Karpas-422 (cell line): ENCODE measurements around the gene SLC38A9. TPM values are rescaled to one million over a fixed set of nuclear protein-coding genes. Genes with fewer than 3 reads are reported as not detected.
A peak's percentile ranks its signal among the peaks of the same experiment; 100 is the strongest.

Source experiments
- DNase-seq: peaks from one replicate; pipeline ENCODE4 v3.0.0-alpha.2; 2015
- H2AFZ ChIP-seq: fragments of 200-600 bp; sonication (generic); 2 replicates; pipeline ENCODE4 v1.6.1; 2014; ENCODE audit warnings: antibody characterized with exemption, low read length, mixed read lengths
- H3K27ac ChIP-seq: fragments of 200-600 bp; sonication (generic); 2 replicates; pipeline ENCODE4 v1.5.1; 2014; ENCODE audit warnings: mild to moderate bottlenecking, low read length, moderate library complexity
- H3K27me3 ChIP-seq: fragments of 200-600 bp; sonication (generic); 2 replicates; pipeline ENCODE4 v1.6.1; 2014; ENCODE audit warnings: low read length, mixed read lengths
- H3K36me3 ChIP-seq: fragments of 200-600 bp; sonication (generic); 2 replicates; pipeline ENCODE4 v1.6.1; 2014; ENCODE audit warnings: low read length, mixed read lengths; ENCODE audit not compliant: insufficient read depth
- H3K4me1 ChIP-seq: fragments of 200-600 bp; sonication (generic); 2 replicates; pipeline ENCODE4 v1.6.1; 2014; ENCODE audit warnings: mild to moderate bottlenecking, low read length, mixed read lengths
- H3K4me2 ChIP-seq: fragments of 200-600 bp; sonication (generic); 2 replicates; pipeline ENCODE4 v1.6.1; 2014; ENCODE audit warnings: low read length, low read depth, mild to moderate bottlenecking; ENCODE audit not compliant: poor library complexity, severe bottlenecking
- H3K4me3 ChIP-seq: fragments of 200-600 bp; sonication (generic); 2 replicates; pipeline ENCODE4 v1.5.1; 2014; ENCODE audit warnings: mild to moderate bottlenecking, antibody characterized with exemption, low read length, mixed read lengths
- H3K79me2 ChIP-seq: fragments of 200-600 bp; sonication (generic); 2 replicates; pipeline ENCODE4 v1.6.1; 2014; ENCODE audit warnings: mild to moderate bottlenecking, low read length, mixed read lengths
- H3K9ac ChIP-seq: fragments of 200-600 bp; sonication (generic); 2 replicates; pipeline ENCODE4 v1.6.0; 2014; ENCODE audit warnings: low read length
- H3K9me2 ChIP-seq: fragments of 200-600 bp; sonication (generic), shearing (Covaris generic); replicated peaks from 2 replicates; pipeline ENCODE4 v1.6.0; 2014; ENCODE audit warnings: mild to moderate bottlenecking, low read length, moderate library complexity; ENCODE audit not compliant: insufficient read depth
- H3K9me3 ChIP-seq: fragments of 300-700, 200-600 bp; sonication (generic); 2 replicates; pipeline ENCODE4 v1.6.1; 2014; ENCODE audit warnings: low read length, mixed read lengths
- H4K20me1 ChIP-seq: fragments of 200-600 bp; sonication (generic); 2 replicates; pipeline ENCODE4 v1.6.1; 2014; ENCODE audit warnings: mild to moderate bottlenecking, antibody characterized with exemption, low read length, low read depth; ENCODE audit not compliant: insufficient read depth
- total RNA-seq: library from RNA; depleted of rRNA; stranded (reverse); fragments of >200 nt; shearing (Covaris generic); gene quantifications from 2 replicates; pipeline ENCODE4 v1.2.3, GENCODE V29; 2014; ENCODE audit warnings: low replicate concordance

The SLC38A9 gene
- total RNA-seq, 1 experiment from 2014 or later: 67.0 TPM

DNA sequence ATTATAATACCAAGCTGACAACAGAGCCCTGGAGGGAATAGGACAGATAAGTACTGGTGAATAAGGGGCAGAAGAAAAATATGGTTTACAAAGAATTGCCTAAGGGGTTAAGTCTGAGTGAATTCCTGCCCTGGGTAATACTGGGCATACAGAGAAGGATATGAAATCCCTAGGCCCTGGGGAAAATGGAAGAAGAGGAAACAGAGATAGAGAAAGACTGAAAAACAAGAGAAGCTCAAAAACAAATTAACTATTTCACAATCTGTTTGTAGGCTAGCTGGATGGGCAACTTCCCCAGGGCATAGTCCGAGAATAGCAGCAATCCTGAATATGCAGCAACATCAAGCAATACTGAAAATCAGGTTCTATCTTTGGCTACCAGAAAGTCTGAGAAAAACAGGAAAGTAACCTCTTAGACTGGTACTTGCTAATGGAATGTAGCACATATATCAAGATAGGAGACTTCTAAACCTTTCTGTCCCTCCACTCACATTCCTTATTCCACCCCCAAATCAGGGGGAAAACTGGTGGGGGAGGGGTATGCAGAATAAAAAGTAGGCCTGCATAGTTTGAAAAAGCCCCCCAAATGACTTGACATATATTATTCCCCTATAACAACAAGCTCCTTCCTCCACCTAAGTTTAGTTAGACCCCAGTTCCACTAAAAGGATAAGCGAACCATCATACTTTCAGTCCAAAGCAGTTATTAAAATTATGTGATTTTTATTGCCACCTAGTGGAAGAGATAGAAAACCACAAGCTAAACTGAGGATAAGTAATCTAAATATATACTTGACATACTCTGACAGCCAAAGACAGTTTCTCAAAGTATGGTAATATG, 20.6 kb downstream of the SLC38A9 start:
- Histone ChIP-seq H4K20me1 (no peaks in the 10 kb centered on the region), H3K9me2 (no peaks in the 10 kb centered on the region), H3K9me3 (no peaks in the 10 kb centered on the region), H3K79me2 (peaks cover 15% of the 10 kb centered on the region; the same call in 1 of the 2 replicates), H2AFZ (no peak overlapping the region), H3K4me1 (no peaks in the 10 kb centered on the region; the same call in 1 of the 2 replicates), H3K36me3 (no peaks in the 10 kb centered on the region), H3K27ac (no peak overlapping the region), H3K27me3 (no peaks in the 10 kb centered on the region), H3K9ac (no peak overlapping the region), H3K4me3 (no peak overlapping the region), H3K4me2 (no peak overlapping the region)
- peak; percentile 84 for DNase-seq

DNA sequence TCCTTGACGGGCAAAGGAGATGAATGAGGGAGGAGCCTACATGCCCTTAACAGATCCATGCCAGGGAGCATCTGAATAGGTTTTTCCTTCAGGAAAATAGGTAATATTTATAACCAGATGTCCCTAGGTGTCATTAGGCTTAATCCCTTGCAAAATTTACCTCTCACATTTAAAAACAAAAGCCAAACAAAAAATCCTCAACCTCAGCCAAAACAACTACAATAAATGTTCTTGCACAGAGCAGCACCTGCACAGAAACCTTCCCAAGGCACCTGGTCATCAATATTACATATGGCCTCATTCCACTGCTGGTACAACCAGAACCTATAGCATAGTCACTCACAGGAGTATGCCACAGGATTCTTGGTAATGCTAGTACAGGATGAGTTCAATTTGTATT, 30.1 kb downstream of the SLC38A9 start:
- H3K79me2 ChIP-seq: no peaks in the 10 kb centered on the region
- H4K20me1 ChIP-seq: no peaks in the 10 kb centered on the region
- H3K4me1 ChIP-seq: no peaks in the 10 kb centered on the region
- no peak overlapping the region for H3K4me3 ChIP-seq
- H3K9me2 ChIP-seq: no peaks in the 10 kb centered on the region
- DNase-seq: no peak
- no peak overlapping the region for H3K4me2 ChIP-seq
- no peak overlapping the region for H2AFZ ChIP-seq
- no peak overlapping the region for H3K9ac ChIP-seq
- H3K27me3 ChIP-seq: no peaks in the 10 kb centered on the region
- H3K27ac ChIP-seq: no peak overlapping the region
- no peaks in the 10 kb centered on the region for H3K9me3 ChIP-seq
- H3K36me3 ChIP-seq: no peaks in the 10 kb centered on the region

DNA sequence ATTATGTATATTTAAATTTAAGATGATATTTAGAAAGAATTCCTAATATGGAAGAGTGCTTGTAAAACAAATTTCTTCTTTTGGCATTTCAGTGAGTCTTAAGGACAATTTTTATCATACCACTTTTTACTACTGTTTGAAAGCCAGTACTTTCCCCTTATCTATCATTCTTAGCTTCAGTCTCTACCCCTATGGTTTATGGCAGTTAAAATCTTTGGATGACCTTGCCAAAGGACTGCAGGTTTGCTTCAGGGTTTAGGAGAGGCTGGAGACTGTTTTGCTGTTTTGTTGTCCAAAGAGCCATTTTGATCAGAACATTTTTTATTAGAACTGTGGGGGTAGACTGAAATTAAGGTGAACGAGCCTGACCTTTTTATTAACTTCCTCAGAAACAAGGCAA, 30.8 kb downstream of the SLC38A9 start:
- H3K9me2 ChIP-seq: no peaks in the 10 kb centered on the region
- H3K4me2 ChIP-seq: no peak overlapping the region
- no peak overlapping the region for H2AFZ ChIP-seq
- H3K27me3 ChIP-seq: no peaks in the 10 kb centered on the region
- H4K20me1 ChIP-seq: no peaks in the 10 kb centered on the region
- H3K27ac ChIP-seq: no peak overlapping the region
- H3K9me3 ChIP-seq: no peaks in the 10 kb centered on the region
- no peak overlapping the region for H3K9ac ChIP-seq
- no peak overlapping the region for H3K4me3 ChIP-seq
- peaks cover 5% of the 10 kb centered on the region; the same call in 1 of the 2 replicates for H3K79me2 ChIP-seq
- H3K4me1 ChIP-seq: no peaks in the 10 kb centered on the region
- DNase-seq: no peak
- no peaks in the 10 kb centered on the region for H3K36me3 ChIP-seq

DNA sequence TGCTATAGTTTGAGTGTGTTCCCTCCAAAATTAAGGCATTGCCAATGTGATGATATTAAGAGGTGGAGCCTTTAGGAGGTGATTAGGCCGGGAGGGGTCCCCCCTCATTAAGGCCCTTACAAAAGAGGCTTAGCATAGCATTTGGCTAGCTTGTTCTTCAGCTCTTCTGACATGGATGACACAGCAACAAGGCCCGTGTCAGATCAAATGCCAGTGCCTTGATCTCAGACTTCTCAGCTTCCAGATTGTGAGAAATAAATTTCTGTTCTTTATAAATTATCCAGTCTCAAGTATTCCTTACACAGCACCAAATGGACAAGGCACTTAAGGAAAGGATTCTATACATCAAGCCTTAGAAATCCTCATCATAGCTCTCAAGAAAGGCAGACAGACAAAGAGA, 31.8 kb downstream of the SLC38A9 start:
- no peak for DNase-seq
- Histone ChIP-seq H3K79me2 (peaks cover 6% of the 10 kb centered on the region; the same call in 1 of the 2 replicates), H2AFZ (no peak overlapping the region), H3K4me2 (no peak overlapping the region), H3K9me2 (no peaks in the 10 kb centered on the region), H3K4me1 (no peaks in the 10 kb centered on the region), H3K4me3 (no peak overlapping the region), H3K9ac (no peak overlapping the region), H3K27me3 (no peaks in the 10 kb centered on the region), H3K36me3 (no peaks in the 10 kb centered on the region), H3K27ac (no peak overlapping the region), H4K20me1 (no peaks in the 10 kb centered on the region), H3K9me3 (no peaks in the 10 kb centered on the region)

DNA sequence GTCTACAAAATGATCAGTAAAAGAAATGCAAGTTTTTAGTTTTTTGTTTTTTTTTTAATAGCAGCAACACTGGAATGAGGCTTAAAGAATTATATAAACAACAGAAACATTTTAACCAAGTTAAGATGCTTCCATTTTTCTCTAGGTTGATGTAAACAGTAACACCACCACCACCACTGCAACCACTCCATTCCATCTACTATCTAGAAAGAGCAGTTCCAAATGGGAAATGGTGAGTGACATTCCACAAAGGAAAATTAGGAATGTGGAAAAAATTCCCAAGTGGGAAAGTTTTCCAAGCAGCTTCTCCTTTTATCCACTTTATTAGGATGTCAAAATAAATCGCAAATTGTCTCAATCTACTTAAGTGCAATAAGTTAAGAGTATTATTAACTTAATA, 32.6 kb downstream of the SLC38A9 start:
- H3K79me2 ChIP-seq: peaks cover 11% of the 10 kb centered on the region; the same call in 1 of the 2 replicates
- H3K4me2 ChIP-seq: no peak overlapping the region
- no peaks in the 10 kb centered on the region for H4K20me1 ChIP-seq
- DNase-seq: no peak
- no peak overlapping the region for H3K4me3 ChIP-seq
- no peaks in the 10 kb centered on the region for H3K9me2 ChIP-seq
- no peaks in the 10 kb centered on the region for H3K36me3 ChIP-seq
- H3K27ac ChIP-seq: no peak overlapping the region
- no peaks in the 10 kb centered on the region for H3K9me3 ChIP-seq
- no peaks in the 10 kb centered on the region for H3K4me1 ChIP-seq
- H3K27me3 ChIP-seq: no peaks in the 10 kb centered on the region
- H3K9ac ChIP-seq: no peak overlapping the region
- H2AFZ ChIP-seq: no peak overlapping the region

DNA sequence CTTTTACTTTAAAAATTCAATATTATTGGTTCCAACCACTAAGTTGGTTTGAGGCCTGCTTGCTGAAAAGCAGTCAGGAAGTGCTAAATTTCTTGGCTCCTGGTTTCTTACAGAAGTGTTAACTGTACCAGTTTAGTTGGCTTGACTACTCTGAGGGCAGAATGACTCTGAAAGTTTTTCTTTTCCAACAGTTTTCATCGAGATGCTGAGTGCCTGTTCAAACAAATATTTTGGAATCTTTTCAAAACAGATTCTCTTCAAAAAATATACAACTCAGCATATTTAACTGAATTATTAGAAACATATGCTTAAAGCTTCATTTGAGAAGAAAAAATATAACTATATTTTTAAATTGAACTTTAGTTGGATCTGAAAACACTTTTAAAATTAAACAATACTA, 37.0 kb downstream of the SLC38A9 start:
- no peaks in the 10 kb centered on the region for H3K4me1 ChIP-seq
- H3K36me3 ChIP-seq: no peaks in the 10 kb centered on the region
- no peak overlapping the region for H3K9ac ChIP-seq
- H3K9me3 ChIP-seq: no peaks in the 10 kb centered on the region
- H3K4me2 ChIP-seq: no peak overlapping the region
- no peak overlapping the region for H2AFZ ChIP-seq
- H4K20me1 ChIP-seq: no peaks in the 10 kb centered on the region
- no peak for DNase-seq
- no peaks in the 10 kb centered on the region for H3K9me2 ChIP-seq
- H3K79me2 ChIP-seq: peaks cover 18% of the 10 kb centered on the region; the same call in 1 of the 2 replicates
- no peak overlapping the region for H3K27ac ChIP-seq
- no peak overlapping the region for H3K4me3 ChIP-seq
- no peaks in the 10 kb centered on the region for H3K27me3 ChIP-seq

DNA sequence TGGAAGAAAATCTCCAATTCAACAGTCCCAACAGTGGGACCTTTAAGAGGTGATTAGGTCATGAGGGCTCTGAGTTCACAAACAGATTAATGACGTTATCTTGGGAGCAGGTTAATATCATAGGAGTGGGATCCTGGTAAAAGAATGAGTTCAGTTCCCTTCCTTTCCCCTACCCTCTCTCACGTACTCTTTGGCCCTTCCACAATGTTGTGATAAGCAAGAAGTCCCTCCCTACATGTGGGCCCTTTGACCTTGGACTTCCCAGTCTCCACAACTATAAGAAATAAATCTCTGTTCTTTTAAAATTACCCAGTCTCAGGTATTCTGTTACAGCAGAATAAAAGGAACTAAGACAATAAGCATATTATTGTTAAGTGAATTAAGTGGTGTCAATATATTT, 37.8 kb downstream of the SLC38A9 start:
- Histone ChIP-seq H4K20me1 (no peaks in the 10 kb centered on the region), H3K79me2 (peaks cover 18% of the 10 kb centered on the region; the same call in 1 of the 2 replicates), H3K9me3 (no peaks in the 10 kb centered on the region), H3K9ac (no peak overlapping the region), H3K27ac (no peak overlapping the region), H3K4me3 (no peak overlapping the region), H3K36me3 (no peaks in the 10 kb centered on the region), H2AFZ (no peak overlapping the region), H3K9me2 (no peaks in the 10 kb centered on the region), H3K4me1 (peaks cover 4% of the 10 kb centered on the region; the same call in 1 of the 2 replicates), H3K4me2 (no peak overlapping the region), H3K27me3 (no peaks in the 10 kb centered on the region)
- DNase-seq: no peak

DNA sequence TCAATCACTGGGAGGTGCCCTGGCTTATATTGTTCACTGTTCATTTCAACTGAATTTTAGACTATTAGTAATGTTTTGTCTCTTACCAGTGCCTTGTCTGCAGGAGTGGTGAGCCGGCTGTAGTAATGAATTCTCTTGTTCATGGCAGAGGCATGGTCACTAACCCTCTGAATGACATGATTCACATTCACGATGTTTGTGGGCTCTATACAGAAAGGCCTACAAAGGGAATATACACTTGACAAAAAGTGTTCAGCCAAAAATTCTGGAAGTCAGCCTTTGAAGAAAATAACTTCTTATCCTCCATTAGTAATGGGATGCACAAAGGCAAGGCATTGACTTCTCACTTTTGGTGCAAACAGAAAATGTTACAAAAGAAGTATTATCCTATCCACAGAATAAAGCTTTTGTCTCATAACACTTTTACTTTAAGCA, 39.6 kb downstream of the SLC38A9 start:
- no peak overlapping the region for H3K4me2 ChIP-seq
- no peaks in the 10 kb centered on the region for H4K20me1 ChIP-seq
- H3K4me3 ChIP-seq: no peak overlapping the region

More for the DNA sequence above, 39.6 kb downstream of the SLC38A9 start:
- Histone ChIP-seq H3K9ac (no peak overlapping the region), H3K27ac (no peak overlapping the region), H3K36me3 (no peaks in the 10 kb centered on the region), H2AFZ (no peak overlapping the region), H3K79me2 (peaks cover 18% of the 10 kb centered on the region; the same call in 1 of the 2 replicates), H3K9me3 (no peaks in the 10 kb centered on the region), H3K9me2 (no peaks in the 10 kb centered on the region), H3K4me1 (peaks cover 13% of the 10 kb centered on the region), H3K27me3 (no peaks in the 10 kb centered on the region)
- no peak for DNase-seq
